Adipose tissue (tissue), 3 donors: ENCODE data around the gene FANCC. TPM values are rescaled to one million over a fixed set of nuclear protein-coding genes. Genes with fewer than 3 reads are reported as not detected.

Experiments used
- H3K27ac ChIP-seq: one replicate; pipeline ENCODE4 v1.5.1; 2013; ENCODE audit warnings: low read depth, low read length
- WGBS, 3 donors: extraction: QIAGEN DNeasy Blood & Tissue Kit; methylation state at CpG; one replicate each; pipeline ENCODE4 v1.1.7; 2013; 5-methylcytosine and 5-hydroxymethylcytosine counted together
- polyA plus RNA-seq, 3 donors: library from polyadenylated mRNA; stranded (reverse); fragments of 200-250 nt; gene quantifications; one replicate each; pipeline ENCODE4 v1.2.3, GENCODE V29; 2013
- donor health status: healthy with polysubstance abuse.
- donor health status: Bipolar disorder and iron deficiency.
- donor health status: healthy.

The FANCC gene
- polyA plus RNA-seq, 3 donors, result 2.0 to 3.5 (median 2.5) TPM

DNA sequence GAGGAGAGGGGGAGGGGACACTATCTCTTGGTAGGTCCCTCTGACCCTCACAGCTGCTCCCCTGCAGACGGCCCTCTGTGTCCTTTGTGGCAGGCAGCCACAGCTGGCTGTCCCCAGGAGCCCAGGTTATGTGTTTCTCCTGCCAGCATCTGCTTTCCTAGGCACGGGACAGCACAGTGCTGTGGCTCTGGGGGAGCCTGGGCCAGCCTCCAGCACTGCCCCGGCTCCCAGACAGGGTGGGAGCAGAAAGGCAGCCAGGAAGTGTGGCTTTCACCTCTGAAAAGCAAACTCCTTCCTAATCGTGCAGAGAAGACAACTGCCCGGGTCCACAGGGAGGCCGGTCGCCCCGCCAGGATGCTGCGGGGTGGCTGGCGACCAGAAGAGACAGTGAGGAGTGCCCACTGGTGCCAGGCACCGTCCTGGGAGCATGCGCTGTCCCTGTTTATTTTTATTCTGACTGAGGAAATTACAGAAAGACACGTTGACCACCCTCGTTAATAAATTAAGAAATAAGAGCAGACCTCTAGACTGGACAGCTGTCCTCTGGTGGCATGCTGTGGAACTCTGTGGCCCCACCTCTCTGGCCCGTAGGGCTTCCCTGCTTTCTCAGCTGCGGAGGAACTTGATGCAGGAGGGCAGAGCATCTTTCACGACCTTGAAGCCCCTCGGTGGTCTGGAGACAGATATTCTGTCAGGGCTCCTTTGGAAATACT is 240.3 kb downstream of the FANCC start:
- 59 to 72% (median 71%) methylated on average over 18 of the region's 18 CpGs for WGBS, 3 donors
- H3K27ac ChIP-seq, result no peak overlapping the region

DNA sequence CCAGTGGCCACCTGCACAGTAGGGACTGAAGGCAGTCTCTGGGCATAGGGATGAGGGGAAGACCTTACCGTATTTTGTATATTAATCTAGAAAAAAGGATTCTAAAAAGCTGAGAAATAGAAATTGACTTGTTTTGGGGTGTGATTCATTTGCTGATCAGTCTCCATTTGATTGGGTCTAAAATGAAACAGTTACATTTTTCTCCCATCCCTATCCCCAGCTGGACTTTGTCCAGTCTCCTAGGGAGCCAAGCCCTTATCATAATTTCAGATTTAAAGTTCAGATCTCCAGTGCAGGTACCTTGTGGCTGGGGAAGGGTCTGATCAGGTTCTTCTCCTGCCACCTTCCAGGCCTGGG is 240.8 kb downstream of the FANCC start:
- H3K27ac ChIP-seq, result no peak overlapping the region
- WGBS, 3 donors, result 41 to 86% (median 68%) methylated on average over 1 of the region's 1 CpG

DNA sequence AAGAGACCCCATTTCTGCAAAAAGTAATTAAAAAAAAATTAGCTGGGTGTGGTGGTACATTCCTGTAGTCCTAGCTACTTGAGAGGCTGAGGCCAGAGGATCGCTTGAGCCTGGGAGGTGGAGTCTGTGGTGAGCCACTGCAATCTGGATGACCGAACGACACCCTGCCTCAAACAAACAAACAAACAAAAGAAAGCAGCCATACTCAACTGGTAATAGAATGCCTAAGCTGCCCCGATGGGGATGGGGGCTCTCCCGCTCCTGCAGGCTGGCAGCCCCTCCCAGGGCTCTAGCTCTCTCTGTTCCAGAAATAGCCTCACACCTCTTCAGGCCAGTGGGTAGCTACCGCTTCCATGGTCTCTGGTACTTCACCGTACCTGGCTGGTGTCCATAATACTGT is 241.8 kb downstream of the FANCC start:
- H3K27ac ChIP-seq, result no peak overlapping the region
- WGBS, 3 donors, result 71 to 94% (median 92%) methylated on average over 7 of the region's 7 CpGs

DNA sequence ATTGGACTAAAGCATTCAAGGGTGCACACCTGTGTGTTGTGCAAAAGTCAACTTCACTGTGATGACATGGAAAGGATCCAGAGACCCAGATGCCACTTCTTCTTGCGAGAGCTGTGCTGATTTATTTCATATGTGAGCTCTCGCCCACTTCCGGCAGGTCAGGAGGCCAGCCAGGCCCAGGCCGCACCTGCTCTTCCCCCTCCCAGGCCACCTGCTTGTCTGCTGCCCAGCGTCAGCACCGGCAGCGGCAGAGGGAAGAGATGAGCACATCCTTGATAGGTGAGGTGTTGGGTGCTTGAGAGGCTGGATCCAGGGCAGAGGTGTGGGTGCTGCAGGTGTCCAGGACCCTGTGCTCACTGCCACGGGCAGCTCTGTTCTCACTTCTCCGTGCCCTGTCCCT is 242.9 kb downstream of the FANCC start:
- H3K27ac ChIP-seq, result no peak overlapping the region
- 50 to 93% (median 91%) methylated on average over 9 of the region's 9 CpGs for WGBS, 3 donors

DNA sequence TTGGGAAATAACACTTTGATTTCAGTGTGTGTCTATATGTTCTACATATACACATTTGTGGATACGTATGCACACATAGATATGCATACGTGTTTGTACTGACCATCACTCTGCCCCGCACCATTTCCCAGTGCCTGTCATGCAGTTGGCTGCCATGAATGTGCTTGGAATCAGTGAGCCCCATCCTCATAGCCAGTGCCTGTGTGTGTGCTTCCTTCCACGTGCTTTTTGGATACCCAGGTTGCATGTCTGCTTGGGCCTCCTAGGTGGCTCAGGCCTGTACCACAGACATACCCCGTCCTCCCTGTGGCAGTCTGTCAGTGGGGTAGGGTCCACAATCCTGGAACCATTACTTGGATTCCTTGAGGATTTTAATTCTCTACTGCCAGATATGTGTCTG is 243.6 kb downstream of the FANCC start:
- H3K27ac ChIP-seq, result no peak overlapping the region
- WGBS, 3 donors, result 70 to 94% (median 94%) methylated on average over 5 of the region's 5 CpGs

DNA sequence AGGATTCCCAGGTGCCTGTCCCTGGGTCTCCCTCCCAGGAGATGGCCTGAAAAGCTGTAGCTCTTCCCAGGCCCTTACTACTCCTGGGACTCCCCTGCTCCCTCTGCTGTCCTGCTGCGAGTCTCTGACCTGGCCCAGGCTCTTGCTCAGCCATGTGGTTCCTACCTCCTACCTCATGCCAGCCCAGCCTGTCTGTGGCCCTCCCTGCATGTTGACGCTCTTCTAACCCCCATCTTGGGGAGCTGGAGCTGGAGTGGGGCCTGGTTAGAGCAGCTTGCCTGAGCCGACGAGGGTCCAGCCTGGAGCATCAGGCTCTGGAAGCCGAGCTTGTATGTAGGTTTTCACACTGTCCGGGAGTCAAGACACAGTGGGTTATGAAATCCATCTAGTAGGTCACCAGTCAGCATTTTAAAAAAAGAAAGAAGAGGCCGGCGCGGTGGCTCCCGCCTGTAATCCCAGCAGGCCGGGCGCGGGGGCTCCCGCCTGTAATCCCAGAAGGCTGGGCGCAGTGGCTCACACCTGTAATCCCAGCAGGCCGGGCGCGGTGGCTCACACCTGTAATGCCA is 244.4 kb downstream of the FANCC start:
- H3K27ac ChIP-seq, result no peak overlapping the region

DNA sequence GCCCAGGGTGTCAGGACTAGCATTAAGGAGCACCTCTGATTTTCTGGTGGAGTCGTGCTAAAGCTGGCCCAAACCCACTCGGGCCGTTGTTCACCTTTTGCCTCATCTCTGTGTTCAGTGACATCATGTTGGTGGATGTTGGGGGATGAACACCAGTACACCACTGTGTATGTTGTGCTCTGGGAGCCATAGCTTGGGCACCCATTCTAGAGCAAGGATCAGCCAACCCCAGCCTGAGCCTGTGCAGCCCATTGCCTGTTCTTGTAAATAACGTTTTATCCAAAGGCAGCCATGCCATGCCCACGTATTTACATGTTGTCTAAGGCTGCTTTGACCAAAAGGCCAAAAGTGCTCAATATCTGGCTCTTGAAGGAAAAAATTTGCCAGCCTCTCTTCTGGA is 245.6 kb downstream of the FANCC start:
- 65 to 93% (median 88%) methylated on average over 5 of the region's 5 CpGs for WGBS, 3 donors
- no peak overlapping the region for H3K27ac ChIP-seq

More for the DNA sequence above, 244.4 kb downstream of the FANCC start:
- 89 to 93% (median 92%) methylated on average over 18 of the region's 18 CpGs for WGBS, 3 donors

DNA sequence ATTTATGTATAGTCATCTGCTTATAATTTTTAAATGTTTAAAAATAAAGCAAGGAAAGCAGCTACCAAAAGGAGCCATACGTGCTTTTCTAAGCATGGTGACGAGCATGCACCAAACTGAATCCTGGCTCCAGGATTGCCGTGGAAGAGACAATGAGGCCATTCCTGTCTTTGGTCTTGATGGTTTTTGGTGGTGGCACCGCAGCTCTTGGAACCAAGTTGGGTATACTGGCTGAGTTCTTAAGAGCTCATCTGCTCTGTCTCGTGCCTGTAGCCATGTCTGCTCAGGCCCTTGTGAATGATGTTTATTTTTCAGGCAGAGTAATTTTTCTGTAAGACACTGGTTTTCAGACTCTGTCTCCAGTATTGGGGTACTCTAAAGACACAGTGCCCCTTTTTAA is 246.1 kb downstream of the FANCC start:
- WGBS, 3 donors, result 85 to 94% (median 93%) methylated on average over 5 of the region's 5 CpGs
- no peak overlapping the region for H3K27ac ChIP-seq

DNA sequence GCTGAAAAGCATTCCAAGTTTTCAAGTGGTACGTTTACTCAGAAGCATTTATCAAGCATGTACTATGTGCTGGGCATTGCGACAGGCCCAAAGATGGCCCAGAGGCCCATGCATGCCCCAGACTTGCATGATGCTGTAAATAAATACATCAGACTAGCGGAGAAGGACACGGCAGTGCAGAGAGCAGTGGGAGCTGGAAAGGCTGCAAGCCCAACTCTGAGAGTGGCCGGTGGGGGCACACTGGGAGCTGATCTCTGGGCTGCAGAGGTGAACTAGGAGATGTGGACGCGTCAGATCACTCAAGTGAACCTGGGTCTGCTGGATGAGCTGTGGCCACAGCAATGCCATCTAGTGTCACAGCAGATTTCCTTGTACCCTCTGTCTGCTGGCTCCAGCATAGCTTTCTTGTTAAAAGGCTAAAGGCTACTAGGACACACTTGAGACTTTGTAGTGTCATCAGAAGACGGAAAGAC is 246.9 kb downstream of the FANCC start:
- 45 to 81% (median 73%) methylated on average over 8 of the region's 8 CpGs for WGBS, 3 donors
- no peak overlapping the region for H3K27ac ChIP-seq

DNA sequence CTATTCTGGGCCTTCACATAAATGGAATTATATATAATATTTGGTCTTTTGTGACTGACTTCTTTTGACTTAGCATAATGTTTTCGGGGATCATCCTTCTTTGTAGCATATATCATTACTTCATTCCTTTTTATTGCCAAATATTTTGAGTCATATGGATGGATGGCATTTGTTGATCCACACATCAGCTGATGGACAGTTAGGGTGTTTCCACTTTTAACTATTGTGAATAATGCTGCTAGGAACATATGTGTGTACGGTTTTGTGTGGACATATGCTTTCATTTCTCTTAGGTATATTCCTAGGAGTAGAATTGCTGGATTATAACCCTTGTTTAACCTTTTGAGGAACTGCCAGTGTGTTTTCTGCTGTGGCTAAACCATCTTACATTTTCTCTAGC is 249.6 kb downstream of the FANCC start:
- 45 to 72% (median 47%) methylated on average over 2 of the region's 2 CpGs for WGBS, 3 donors
- no peak overlapping the region for H3K27ac ChIP-seq

DNA sequence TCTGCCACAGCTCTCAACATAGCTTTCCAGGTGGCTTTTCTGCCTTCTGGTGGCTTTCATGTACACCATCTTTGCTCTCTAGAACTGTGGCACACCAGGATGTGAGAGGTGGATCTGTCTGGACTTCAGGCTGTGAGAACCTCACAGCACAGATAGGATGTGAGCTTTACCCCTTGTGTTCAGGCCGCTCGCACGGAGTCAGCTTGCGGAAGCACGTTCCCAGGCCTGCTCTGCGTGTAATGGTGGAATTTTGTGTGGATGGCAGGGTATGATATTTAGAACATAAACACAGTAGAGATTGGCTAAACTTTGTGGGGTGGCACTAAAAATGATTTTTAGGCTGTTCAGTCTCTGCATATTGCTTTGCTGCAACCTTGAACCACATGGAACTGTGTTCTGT is 250.5 kb downstream of the FANCC start:
- 85 to 99% (median 94%) methylated on average over 6 of the region's 6 CpGs for WGBS, 3 donors
- H3K27ac ChIP-seq, result no peak overlapping the region

DNA sequence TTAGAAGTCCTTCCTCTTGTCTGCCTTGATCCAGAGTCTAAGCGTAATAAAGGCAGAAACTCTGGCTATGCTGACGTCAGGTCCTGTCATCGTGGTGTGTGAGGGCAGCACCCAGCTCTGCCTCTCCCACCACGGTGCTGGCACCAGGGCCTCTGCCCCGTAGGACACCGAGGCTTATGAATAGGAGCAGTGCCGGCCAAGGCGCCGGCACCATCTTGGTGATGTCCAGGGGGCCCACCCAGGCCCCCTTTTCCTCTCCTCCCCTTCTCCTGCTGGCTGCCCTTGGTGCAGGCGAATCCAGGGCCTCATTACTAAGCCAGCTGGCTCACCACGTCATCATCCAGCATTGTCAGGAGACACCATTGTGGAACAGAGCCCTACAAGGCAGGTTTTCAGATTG is 252.3 kb downstream of the FANCC start:
- no peak overlapping the region for H3K27ac ChIP-seq
- 67 to 91% (median 86%) methylated on average over 11 of the region's 11 CpGs for WGBS, 3 donors

DNA sequence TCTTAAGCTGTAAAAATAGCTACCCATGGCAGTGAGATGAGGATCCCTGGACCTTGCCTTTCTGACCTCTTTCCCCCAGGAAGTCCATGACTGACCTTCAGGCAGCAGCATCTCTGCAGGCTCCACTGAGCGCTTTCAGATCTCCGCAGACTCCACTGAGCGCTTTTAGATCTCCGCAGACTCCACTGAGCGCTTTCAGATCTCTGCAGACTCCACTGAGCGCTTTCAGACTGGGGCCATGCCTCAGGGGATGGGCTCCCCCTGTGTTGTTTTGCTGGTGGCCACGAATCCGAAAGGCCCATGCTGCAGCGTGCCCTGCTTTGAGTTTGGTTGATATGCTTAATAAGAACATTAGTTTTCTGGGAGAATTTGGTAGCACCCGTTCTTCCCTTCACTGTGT is 254.2 kb downstream of the FANCC start:
- H3K27ac ChIP-seq, result no peak overlapping the region
- WGBS, 3 donors, result 81 to 93% (median 90%) methylated on average over 10 of the region's 10 CpGs

DNA sequence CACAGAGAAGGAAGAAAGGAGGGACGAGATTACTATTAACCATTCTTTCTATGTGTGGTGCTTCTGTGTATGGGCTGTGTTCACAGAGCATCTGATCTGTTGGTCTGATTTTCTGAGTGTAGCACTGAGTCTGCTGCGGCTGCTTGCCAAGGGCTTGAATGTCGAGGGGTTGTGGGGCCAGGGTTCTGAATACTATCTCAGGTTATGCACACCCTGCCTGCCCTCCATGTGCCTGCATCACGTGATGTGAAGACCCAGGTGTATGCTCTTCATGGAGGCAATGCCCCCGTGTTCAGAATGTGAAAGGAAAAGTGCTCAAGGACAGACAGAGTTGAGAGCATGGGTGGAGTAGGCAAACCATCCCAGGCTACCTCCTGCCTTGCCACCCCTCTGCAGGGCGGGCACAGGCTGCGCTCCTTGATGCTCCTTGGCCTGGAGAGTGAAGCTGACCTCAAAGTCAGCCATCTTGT is 254.9 kb downstream of the FANCC start:
- 56 to 82% (median 77%) methylated on average over 7 of the region's 7 CpGs for WGBS, 3 donors
- no peak overlapping the region for H3K27ac ChIP-seq

DNA sequence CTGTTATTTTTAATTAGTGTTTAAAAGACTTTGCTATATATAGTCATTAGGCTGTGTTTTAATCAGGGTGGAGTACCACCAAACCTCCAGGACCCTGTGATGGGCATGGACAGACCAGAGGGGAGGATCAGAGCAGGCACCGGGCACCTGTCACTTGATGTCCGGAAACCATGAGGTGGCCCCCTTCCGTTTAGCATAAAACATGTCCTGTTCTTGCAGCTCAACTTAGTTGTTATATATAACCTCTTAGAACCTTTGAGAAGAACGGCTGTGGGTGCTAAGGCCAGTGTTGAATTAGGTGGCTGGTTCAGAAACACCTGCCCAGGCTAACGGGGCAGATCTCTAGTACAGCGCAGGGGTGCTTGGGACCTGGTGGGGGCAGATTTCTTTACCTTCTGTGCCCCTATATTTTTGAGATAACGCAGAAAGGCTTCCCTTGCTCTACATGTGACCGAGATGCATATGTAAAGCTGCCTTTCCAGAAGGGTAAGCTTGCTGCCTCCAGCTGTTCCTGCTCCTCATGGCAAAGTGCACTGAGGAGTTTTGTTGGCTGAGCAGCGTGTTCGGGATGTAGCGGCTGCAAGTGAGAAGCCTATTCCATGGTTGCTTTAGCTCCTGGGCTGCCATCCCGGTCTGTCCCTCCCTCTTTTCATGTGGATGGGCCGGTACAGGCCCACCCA is 255.5 kb downstream of the FANCC start:
- 54 to 78% (median 71%) methylated on average over 13 of the region's 13 CpGs for WGBS, 3 donors
- no peak overlapping the region for H3K27ac ChIP-seq

DNA sequence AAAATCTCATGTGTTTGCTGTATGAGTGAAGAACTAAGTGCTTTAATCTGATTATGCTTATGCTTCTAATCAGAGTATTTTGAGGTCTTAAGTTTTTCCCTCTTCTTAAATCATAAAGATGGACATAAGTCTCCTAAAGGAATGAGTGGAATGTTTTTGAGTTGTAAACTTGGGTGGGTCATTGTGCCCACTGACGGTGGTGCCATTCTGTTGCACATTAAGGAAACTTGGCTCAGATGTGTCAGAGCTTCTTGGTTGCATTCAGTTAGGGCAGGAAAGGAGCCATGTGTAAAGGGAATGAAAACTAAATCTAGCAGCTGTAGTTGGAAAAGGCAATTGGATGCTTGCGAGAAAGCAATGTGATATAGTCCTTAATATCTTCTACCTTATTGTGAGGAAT is 256.6 kb downstream of the FANCC start:
- 59 to 88% (median 83%) methylated on average over 2 of the region's 2 CpGs for WGBS, 3 donors
- H3K27ac ChIP-seq, result no peak overlapping the region

DNA sequence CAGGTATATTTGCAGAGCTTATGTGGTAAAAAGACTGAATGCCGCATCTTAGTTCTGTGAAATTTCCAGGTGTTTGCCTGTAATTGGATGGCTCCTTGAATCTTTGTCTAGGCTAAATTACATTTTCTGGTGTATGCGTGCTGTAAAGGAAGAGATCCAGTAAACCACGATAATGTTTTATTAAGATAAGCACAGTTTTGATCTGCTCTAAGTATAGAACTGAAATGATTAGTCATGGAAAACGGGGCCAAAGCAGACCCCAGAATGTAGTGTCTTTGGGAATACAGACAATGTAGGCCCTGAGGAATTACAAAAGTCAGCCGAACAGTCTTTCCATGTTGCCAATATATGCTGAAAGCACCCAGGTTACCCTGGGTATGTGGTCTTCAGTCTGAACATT is 257.3 kb downstream of the FANCC start:
- no peak overlapping the region for H3K27ac ChIP-seq
- WGBS, 3 donors, result 32 to 70% (median 50%) methylated on average over 5 of the region's 5 CpGs

DNA sequence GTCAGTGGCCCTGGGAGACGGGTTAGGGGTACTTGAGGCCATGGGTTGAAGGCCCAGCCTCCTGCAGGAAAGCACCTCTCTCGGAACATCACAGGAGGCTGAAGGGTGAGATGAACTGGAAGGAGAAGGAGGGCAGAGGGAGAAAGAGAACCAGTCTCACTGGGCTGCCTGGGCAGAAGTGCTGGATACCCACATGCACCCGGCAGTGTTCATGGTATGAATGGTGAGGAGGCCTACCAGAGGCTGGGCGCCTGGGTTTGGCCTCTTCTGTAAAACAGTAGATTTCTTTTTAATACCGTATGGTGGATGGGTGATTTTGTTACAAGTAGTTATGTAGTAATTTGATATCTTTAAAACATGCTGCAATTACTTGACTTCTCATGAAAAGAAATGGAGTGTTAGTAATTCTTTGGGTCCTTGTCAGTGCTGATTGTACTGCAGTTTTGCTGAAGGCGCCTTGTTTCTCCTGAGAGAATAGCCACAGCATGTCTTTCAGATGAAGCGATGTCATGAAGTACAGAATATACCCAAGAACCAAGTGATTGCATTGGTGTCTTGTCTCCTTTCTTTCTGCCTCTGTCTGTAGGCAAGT is 258.6 kb downstream of the FANCC start:
- no peak overlapping the region for H3K27ac ChIP-seq
- WGBS, 3 donors, result 54 to 91% (median 86%) methylated on average over 7 of the region's 7 CpGs

DNA sequence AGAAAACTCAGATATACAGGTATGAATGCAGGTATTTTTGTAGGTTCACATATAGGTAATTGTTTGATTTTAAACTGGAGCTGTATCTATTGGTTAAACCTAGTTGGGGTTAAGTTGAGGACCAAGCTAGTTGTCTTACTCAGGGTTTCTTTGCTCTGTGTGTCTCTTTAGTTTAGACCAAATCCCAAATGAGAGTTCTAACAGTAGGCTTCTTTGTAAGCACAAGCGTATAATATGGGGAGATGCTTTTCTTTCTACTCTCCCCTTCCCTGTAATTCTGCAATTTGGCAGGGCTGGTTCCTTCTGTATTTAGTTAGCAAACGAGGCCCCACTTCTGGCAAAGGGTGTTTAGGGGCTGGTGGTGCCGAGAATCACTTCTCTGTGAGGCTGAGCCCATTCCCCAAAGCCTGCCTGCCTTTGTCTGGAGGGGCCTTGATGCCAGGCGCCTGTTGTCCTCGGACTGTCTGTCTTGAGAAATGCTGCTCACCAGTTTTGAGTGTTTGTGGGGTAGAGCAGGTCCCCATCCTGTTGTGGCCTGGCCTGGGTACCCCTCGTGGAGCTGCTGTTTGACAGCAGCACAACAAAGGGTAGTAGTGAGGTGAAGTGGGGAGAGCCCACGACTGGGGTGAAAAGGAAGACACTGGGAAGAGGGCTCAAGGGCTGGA is 259.3 kb downstream of the FANCC start:
- WGBS, 3 donors, result 48 to 79% (median 77%) methylated on average over 7 of the region's 7 CpGs

More for the DNA sequence above, 259.3 kb downstream of the FANCC start:
- no peak overlapping the region for H3K27ac ChIP-seq
